Mesothelial cell of epicardium (in vitro differentiated cells): ENCODE data around the gene HDHD3. TPM values are rescaled to one million over a fixed set of nuclear protein-coding genes. Genes with fewer than 3 reads are reported as not detected.
A peak's percentile ranks its signal among the peaks of the same experiment; 100 is the strongest.
"Not testable (repeated sequence)": the region's sequence is repeated elsewhere in the genome, so short reads cannot be mapped to it uniquely, and the experiment has no call there.

Experiments used
- DNase-seq, 2 experiments: peaks; one replicate each; pipeline ENCODE4 v3.0.0; 2021; ENCODE audit warnings: low spot score in 2 of 2; ENCODE audit not compliant: unreplicated experiment in 2 of 2
- H3K27ac Mint-ChIP-seq: 2 replicates; pipeline ENCODE4 v1.8.0; 2021; ENCODE audit warnings: mixed read lengths
- H3K27me3 Mint-ChIP-seq: 2 replicates; pipeline ENCODE4 v1.8.0; 2021; ENCODE audit warnings: low read depth, mixed read lengths
- H3K36me3 Mint-ChIP-seq: 2 replicates; pipeline ENCODE4 v1.8.0; 2021; ENCODE audit warnings: mixed read lengths
- H3K4me1 Mint-ChIP-seq: 2 replicates; pipeline ENCODE4 v1.8.0; 2021; ENCODE audit warnings: mixed read lengths
- H3K4me3 Mint-ChIP-seq: 2 replicates; pipeline ENCODE4 v1.8.0; 2021; ENCODE audit warnings: mild to moderate bottlenecking, moderate library complexity, mixed read lengths
- H3K9me3 Mint-ChIP-seq: 2 replicates; pipeline ENCODE4 v1.8.0; 2021; ENCODE audit warnings: mixed read lengths
- total RNA-seq: library from RNA; stranded (reverse); gene quantifications from 3 replicates; pipeline ENCODE4 v1.2.1, GENCODE V29; 2021
- TF ChIP-seq, protein P1 (sequence below): fragments of 200-600 bp; sonication (generic); IDR thresholded peaks from one replicate; pipeline ENCODE4 v1.5.0; 2021; ENCODE audit warnings: antibody characterized with exemption; ENCODE audit not compliant: unreplicated experiment

HDHD3 gene
- total RNA-seq, 1 donor from 2014 or later = 30.8 TPM

GRCh38 chr9:113387560-113388230, 10.9 kb upstream of the HDHD3 start:
- H3K4me3 Mint-ChIP-seq = no peak overlapping the region
- H3K27me3 Mint-ChIP-seq = no peaks in the 10 kb centered on the region
- peaks cover 32% of the 10 kb centered on the region for H3K36me3 Mint-ChIP-seq
- no peak overlapping the region for H3K27ac Mint-ChIP-seq
- no peaks in the 10 kb centered on the region for H3K4me1 Mint-ChIP-seq
- no peaks in the 10 kb centered on the region for H3K9me3 Mint-ChIP-seq
- no peak for DNase-seq
- TF ChIP-seq, protein P1, sequence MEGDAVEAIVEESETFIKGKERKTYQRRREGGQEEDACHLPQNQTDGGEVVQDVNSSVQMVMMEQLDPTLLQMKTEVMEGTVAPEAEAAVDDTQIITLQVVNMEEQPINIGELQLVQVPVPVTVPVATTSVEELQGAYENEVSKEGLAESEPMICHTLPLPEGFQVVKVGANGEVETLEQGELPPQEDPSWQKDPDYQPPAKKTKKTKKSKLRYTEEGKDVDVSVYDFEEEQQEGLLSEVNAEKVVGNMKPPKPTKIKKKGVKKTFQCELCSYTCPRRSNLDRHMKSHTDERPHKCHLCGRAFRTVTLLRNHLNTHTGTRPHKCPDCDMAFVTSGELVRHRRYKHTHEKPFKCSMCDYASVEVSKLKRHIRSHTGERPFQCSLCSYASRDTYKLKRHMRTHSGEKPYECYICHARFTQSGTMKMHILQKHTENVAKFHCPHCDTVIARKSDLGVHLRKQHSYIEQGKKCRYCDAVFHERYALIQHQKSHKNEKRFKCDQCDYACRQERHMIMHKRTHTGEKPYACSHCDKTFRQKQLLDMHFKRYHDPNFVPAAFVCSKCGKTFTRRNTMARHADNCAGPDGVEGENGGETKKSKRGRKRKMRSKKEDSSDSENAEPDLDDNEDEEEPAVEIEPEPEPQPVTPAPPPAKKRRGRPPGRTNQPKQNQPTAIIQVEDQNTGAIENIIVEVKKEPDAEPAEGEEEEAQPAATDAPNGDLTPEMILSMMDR = no peak

GRCh38 chr9:113386571-113387393, 10.0 kb upstream of the HDHD3 start:
- Mint-ChIP-seq H3K9me3 (no peaks in the 10 kb centered on the region), H3K36me3 (peaks cover 28% of the 10 kb centered on the region), H3K4me1 (peaks cover 7% of the 10 kb centered on the region), H3K4me3 (no peak overlapping the region), H3K27me3 (no peaks in the 10 kb centered on the region), H3K27ac (peak overlapping the region; percentile 13)
- TF ChIP-seq, protein P1 = no peak
- no peak for DNase-seq

DNA sequence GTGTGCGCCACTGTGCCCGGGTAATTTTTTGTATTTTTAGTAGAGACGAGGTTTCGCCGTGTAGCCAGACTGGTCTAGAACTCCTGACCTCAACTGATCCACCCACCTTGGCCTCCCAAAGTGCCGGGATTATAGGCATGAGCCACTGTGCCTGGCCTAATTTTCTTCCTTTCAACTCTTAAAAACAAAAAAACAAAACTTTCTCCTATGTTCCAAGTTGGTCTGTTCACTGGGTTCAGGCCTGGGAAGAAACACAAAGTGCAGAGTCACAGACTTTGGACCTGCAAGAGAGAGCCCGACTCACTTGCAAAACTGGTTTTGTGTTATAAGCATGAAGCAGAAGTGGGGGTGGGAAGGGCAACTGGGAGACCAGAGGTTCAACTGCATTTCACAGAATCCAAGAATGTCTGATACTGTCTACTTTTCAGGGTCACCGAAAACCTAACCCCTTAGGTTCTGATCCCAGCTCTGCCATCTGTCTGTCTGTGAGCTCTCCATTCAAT, 5.2 kb upstream of the HDHD3 start:
- no peak for DNase-seq
- H3K27ac Mint-ChIP-seq = peak overlapping the region; percentile 93
- no peaks in the 10 kb centered on the region for H3K27me3 Mint-ChIP-seq
- peaks cover 33% of the 10 kb centered on the region for H3K4me1 Mint-ChIP-seq
- no peaks in the 10 kb centered on the region for H3K9me3 Mint-ChIP-seq
- no peak overlapping the region for H3K4me3 Mint-ChIP-seq
- TF ChIP-seq, protein P1 = no peak
- H3K36me3 Mint-ChIP-seq = peaks cover 7% of the 10 kb centered on the region

GRCh38 chr9:113381441-113381840, 4.7 kb upstream of the HDHD3 start:
- H3K27ac Mint-ChIP-seq = peak overlapping the region; percentile 93
- not testable (repeated sequence) for H3K36me3 Mint-ChIP-seq, H3K9me3 Mint-ChIP-seq, DNase-seq, H3K4me3 Mint-ChIP-seq, H3K27me3 Mint-ChIP-seq
- peaks cover 33% of the 10 kb centered on the region for H3K4me1 Mint-ChIP-seq

DNA sequence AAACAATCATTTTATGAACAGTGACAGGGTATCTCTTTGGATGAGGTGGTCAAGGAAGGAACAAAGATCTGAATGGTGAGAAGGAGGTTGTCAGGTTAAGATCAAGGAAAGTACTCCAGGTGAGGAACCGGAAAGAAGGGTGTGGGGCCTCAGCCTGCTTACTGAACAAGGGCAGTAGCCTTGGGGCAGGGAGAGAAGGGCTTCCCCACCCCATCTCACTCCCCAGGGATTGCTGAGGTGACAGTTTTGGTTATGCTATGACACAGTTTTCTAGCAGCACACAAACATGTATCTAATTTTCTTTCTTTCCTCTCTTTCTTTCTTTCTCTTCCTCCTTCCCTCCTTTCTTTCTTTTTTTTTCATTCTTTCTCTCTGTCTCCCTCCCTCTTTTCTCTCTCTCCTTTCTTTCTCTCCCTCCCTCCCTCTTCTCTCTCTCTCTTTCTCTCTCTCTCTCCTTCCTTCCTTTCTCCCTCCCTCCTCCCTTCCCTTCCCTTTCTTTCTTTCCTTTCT, 4.1 kb upstream of the HDHD3 start:
- Mint-ChIP-seq H3K4me3 (peak overlapping the region; percentile 1), H3K4me1 (peaks cover 33% of the 10 kb centered on the region), H3K27me3 (no peaks in the 10 kb centered on the region), H3K27ac (peak overlapping the region; percentile 74), H3K9me3 (no peaks in the 10 kb centered on the region), H3K36me3 (no peaks in the 10 kb centered on the region)
- DNase-seq = no peak
- TF ChIP-seq, protein P1 = no peak

- Mint-ChIP-seq H3K27ac (peak overlapping the region; percentile 92), H3K4me1 (peaks cover 39% of the 10 kb centered on the region)
- DNase-seq, H3K4me3 Mint-ChIP-seq, H3K27me3 Mint-ChIP-seq, H3K36me3 Mint-ChIP-seq, H3K9me3 Mint-ChIP-seq: not testable (repeated sequence)
Observed at GRCh38 chr9:113379829-113380210, 3.0 kb upstream of the HDHD3 start.

GRCh38 chr9:113379094-113379828, 2.5 kb upstream of the HDHD3 start:
- H3K36me3 Mint-ChIP-seq, H3K9me3 Mint-ChIP-seq, H3K27me3 Mint-ChIP-seq, DNase-seq: not testable (repeated sequence)
- Mint-ChIP-seq H3K4me1 (peaks cover 39% of the 10 kb centered on the region), H3K4me3 (peak overlapping the region; percentile 0), H3K27ac (peak overlapping the region; percentile 92)
